Inferior parietal cortex (tissue), 1 donor: ENCODE data around the gene CIDEC.
"Not testable (repeated sequence)": the region's sequence is repeated elsewhere in the genome, so short reads cannot be mapped to it uniquely, and the experiment has no call there.

Source experiments
- DNase-seq: peaks from one replicate; pipeline ENCODE4 v3.0.0-alpha.2; 2016; ENCODE audit errors: extremely low spot score

Gene CIDEC

GRCh38 chr3:9901967-9902366, 21.9 kb upstream of the CIDEC start:
- DNase-seq: no peak

- DNase-seq: not testable (repeated sequence)
These were observed 20.9 kb upstream of the CIDEC start for GRCh38 chr3:9900965-9901415.

- no peak for DNase-seq
These were observed 19.3 kb upstream of the CIDEC start for GRCh38 chr3:9899289-9899791.

GRCh38 chr3:9898467-9899241, 18.6 kb upstream of the CIDEC start:
- no peak for DNase-seq

GRCh38 chr3:9897408-9898372, 17.6 kb upstream of the CIDEC start:
- no peak for DNase-seq

GRCh38 chr3:9896755-9897407, 16.8 kb upstream of the CIDEC start:
- DNase-seq: not testable (repeated sequence)

- not testable (repeated sequence) for DNase-seq
These were observed 15.7 kb upstream of the CIDEC start for GRCh38 chr3:9895715-9896114.

- no peak for DNase-seq
These were observed 13.7 kb upstream of the CIDEC start for GRCh38 chr3:9893739-9894138.

- DNase-seq: peak; percentile 16
These were observed 11.1 kb upstream of the CIDEC start for GRCh38 chr3:9891072-9891622.

- DNase-seq: peak; percentile 88
These were observed 10.4 kb upstream of the CIDEC start, which contains the start of gene JAGN1 for GRCh38 chr3:9890249-9891071. Gene JAGN1 (plus strand): TSS chr3:9890610. CDS start chr3:9890723, 113 bp downstream.

- DNase-seq: no peak
These were observed 9.4 kb upstream of the CIDEC start for GRCh38 chr3:9889405-9889804.

GRCh38 chr3:9888540-9888939, 8.5 kb upstream of the CIDEC start:
- DNase-seq: no peak

- no peak for DNase-seq
These were observed 7.4 kb upstream of the CIDEC start for GRCh38 chr3:9887480-9887879.

GRCh38 chr3:9886328-9886727, 6.3 kb upstream of the CIDEC start:
- DNase-seq: no peak

- DNase-seq: no peak
These were observed 4.6 kb upstream of the CIDEC start for GRCh38 chr3:9884555-9885165.

- DNase-seq: no peak
These were observed 3.9 kb upstream of the CIDEC start for GRCh38 chr3:9883706-9884554.

- DNase-seq: no peak
These were observed 1.4 kb upstream of the CIDEC start for GRCh38 chr3:9881441-9881840.

GRCh38 chr3:9878700-9879099, 1.4 kb downstream of the CIDEC start:
- no peak for DNase-seq

GRCh38 chr3:9876991-9877390, 3.1 kb downstream of the CIDEC start:
- DNase-seq: no peak
